ENCODE measurements around the gene NKAP.
A peak's percentile ranks its signal among the peaks of the same experiment; 100 is the strongest.
"Not testable (repeated sequence)": the region's sequence is repeated elsewhere in the genome, so short reads cannot be mapped to it uniquely, and the experiment has no call there.

The NKAP gene

DNA sequence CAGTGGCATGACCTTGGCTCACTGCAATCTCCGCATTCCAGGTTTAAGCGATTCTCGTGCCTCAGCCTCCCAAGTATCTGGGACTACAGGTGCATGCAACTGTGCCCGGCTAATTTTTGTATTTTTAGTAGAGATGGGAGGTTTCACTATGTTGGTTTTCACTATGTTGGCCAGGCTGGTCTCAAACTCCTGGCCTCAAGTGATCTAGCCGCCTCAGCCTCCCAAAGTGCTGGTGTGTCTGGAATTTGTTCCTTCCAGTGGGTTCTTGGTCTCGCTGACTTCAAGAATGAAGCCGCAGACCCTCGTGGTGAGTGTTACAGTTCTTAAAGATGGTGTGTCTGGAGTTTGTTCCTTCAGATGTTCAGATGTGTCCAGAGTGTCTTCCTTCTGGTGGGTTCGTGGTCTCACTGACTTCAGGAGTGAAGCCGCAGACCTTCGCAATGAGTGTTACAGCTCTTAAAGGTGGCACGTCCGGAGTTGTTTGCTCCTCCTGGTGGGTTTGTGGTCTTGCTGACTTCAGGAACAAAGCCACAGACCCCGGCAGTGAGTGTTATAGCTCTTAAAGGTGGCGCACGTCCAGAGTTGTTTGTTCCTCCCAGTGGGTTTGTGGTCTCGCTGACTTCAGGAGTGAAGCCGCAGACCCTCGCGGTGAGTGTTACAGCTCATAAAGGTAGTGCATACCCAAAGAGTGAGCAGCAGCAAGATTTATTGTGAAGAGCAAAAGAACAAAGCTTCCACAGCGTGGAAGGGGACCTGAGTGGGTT lies 12.4 kb upstream of the NKAP start:
- peaks cover 61% of the 10 kb centered on the region for H3K27me3 Mint-ChIP-seq

DNA sequence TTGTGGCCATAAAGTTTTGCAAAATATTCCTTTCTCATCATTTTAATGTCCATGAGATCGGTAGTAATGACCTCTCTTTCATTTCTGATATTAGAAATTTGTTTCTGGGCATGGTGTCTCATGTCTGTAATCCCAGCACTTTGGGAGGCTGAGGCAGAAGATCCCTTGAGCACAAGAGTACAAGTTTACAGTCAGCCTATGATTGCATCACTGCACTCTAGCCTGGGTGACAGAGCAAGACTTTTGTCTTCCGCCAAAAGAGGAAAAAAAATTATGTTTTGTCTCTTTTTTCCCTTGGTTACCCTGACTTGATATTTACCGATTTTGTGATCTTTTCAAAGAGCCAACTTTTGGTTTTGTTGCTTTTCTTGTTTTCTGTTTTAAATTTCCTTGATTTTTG lies 10.8 kb upstream of the NKAP start:
- Mint-ChIP-seq H3K36me3 (ENCODE audit: low read depth) (no peaks in the 10 kb centered on the region), H3K9me3 (no peaks in the 10 kb centered on the region), H3K27me3 (peaks cover 48% of the 10 kb centered on the region), H3K27ac (no peak overlapping the region), H3K4me3 (no peak overlapping the region), H3K4me1 (ENCODE audit: low read depth) (peaks cover 10% of the 10 kb centered on the region)
- no peak for DNase-seq

More for the DNA sequence above, 12.4 kb upstream of the NKAP start:
- H3K4me1 Mint-ChIP-seq (ENCODE audit: low read depth), result peaks cover 10% of the 10 kb centered on the region
- H3K4me3 Mint-ChIP-seq; H3K36me3 Mint-ChIP-seq (ENCODE audit: low read depth); H3K9me3 Mint-ChIP-seq: not testable (repeated sequence)
- H3K27ac Mint-ChIP-seq, result peak overlapping the region; percentile 46
- peak; percentile 42 for DNase-seq

DNA sequence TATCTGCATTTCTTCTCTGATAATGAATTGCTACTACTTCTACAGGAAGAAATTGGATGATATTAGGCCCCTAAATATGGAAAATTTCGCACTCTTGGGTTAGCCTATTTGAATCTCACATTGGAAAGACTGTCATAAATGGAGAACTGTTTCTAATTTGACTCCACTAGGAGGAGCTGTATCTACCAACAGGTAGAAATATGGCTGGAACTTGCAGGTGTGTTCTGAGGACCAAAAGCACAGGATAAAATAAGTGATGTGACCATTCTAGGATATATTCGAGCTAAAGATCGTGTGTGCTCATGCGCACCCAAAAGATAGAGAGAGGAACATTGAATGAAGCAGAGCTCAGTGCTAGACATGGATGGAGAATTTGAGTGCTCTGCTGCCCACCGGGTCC lies 4.8 kb upstream of the NKAP start:
- Mint-ChIP-seq H3K27me3 (peaks cover 20% of the 10 kb centered on the region), H3K4me1 (ENCODE audit: low read depth) (peaks cover 5% of the 10 kb centered on the region), H3K9me3 (no peaks in the 10 kb centered on the region), H3K27ac (no peak overlapping the region), H3K4me3 (no peak overlapping the region), H3K36me3 (ENCODE audit: low read depth) (no peaks in the 10 kb centered on the region)
- no peak for DNase-seq

DNA sequence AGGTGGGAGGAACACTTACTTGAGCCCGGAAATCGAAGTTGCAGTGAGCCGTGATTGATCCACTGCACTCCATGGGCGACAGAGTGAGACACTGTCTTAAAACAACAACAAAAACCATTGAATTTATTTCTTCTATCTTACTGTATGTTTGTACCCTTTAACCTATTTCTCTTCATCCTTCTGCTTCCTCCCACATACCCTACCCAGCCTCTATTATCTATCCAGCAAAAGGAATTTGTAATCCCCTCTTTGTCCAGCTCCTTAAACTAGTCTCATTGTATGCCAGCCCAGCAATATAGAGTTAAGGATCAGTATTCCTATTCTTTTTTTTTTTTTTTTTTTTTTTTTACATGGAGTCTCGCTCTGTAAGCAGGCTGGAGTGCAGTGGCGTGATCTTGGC lies 1.9 kb upstream of the NKAP start:
- DNase-seq, result no peak
- Mint-ChIP-seq H3K27me3 (peaks cover 7% of the 10 kb centered on the region), H3K9me3 (no peaks in the 10 kb centered on the region), H3K4me1 (ENCODE audit: low read depth) (peaks cover 19% of the 10 kb centered on the region), H3K4me3 (no peak overlapping the region), H3K27ac (no peak overlapping the region), H3K36me3 (ENCODE audit: low read depth) (peaks cover 13% of the 10 kb centered on the region)

DNA sequence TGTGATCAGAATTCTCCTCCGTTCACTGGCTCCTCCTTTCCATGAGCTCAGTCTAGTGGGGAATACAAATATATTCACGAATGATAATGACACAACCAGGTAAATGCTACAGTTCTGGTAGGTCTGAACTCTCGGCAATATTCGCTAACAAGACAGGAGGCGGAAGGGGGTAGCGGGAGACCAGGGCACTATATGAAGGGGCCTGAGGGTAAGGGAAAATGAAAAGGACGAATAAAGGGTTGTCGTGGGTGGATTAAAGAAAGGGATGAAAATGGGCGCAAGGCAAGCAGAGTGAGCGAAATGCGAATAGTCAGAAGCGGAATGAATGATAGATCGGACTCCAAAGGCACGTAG lies 743 bp downstream of the NKAP start:
- no peaks in the 10 kb centered on the region for H3K9me3 Mint-ChIP-seq
- H3K4me1 Mint-ChIP-seq (ENCODE audit: low read depth), result peaks cover 19% of the 10 kb centered on the region
- DNase-seq, result no peak
- H3K4me3 Mint-ChIP-seq, result peak overlapping the region; percentile 81
- H3K27ac Mint-ChIP-seq, result peak overlapping the region; percentile 86
- H3K36me3 Mint-ChIP-seq (ENCODE audit: low read depth), result peaks cover 15% of the 10 kb centered on the region
- H3K27me3 Mint-ChIP-seq, result peaks cover 2% of the 10 kb centered on the region

DNA sequence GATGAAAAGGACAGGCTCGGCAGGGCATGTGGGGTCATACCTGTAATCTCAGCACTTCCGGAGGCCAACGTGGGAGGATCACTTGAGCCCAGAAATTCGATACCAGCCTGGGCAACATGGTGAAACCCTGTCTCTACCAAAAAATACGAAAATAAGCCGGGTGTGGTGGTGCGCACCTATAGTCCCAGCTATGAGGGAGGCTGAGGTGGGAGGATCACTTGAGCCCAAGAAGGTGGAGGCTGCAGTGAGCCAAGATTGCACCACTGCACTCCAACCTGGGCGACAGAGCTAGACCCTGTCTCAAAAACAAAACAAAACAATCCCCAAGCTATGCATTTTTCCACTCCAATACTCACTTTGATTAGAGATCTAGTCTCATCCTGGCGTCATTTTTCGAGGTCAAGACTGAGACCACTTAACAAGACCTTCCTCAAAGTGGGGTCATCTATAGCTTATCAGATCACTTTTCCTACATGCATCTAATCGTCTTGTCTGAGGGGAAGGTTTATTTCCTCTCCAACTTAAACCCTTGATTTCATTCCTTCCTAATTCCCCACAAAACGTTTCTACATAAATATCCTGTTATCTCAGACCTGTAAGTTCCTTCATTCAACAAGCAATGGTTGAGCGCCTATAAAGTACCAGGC lies 1.3 kb downstream of the NKAP start:
- no peaks in the 10 kb centered on the region for H3K27me3 Mint-ChIP-seq
- H3K9me3 Mint-ChIP-seq, result no peaks in the 10 kb centered on the region
- H3K4me1 Mint-ChIP-seq (ENCODE audit: low read depth), result peaks cover 19% of the 10 kb centered on the region
- H3K27ac Mint-ChIP-seq, result peak overlapping the region; percentile 86
- H3K36me3 Mint-ChIP-seq (ENCODE audit: low read depth), result peaks cover 17% of the 10 kb centered on the region
- no peak for DNase-seq
- H3K4me3 Mint-ChIP-seq, result peak overlapping the region; percentile 81

DNA sequence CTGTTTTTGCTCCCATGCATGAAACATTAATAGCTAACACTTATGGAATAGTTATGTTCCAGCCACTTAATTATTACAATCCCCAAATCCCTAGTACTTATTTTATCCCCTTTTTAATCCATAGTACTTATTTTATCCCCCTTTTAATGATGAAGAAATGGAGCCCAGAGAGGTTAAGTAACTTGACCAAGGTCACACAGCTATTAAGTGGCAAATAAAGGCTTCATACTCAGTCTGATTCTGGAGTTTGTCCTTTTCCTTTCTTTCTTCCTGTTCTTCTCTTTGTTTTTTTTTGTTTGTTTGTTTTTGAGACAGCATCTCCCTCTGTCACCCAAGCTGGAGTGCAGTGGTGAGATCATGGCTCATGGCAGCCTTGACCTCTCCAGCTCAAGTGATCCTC lies 2.2 kb downstream of the NKAP start:
- H3K27ac Mint-ChIP-seq, result peak overlapping the region; percentile 50
- H3K27me3 Mint-ChIP-seq, result no peaks in the 10 kb centered on the region
- DNase-seq, result no peak
- no peaks in the 10 kb centered on the region for H3K9me3 Mint-ChIP-seq
- peak overlapping the region; percentile 81 for H3K4me3 Mint-ChIP-seq
- peaks cover 24% of the 10 kb centered on the region for H3K36me3 Mint-ChIP-seq (ENCODE audit: low read depth)
- H3K4me1 Mint-ChIP-seq (ENCODE audit: low read depth), result peaks cover 19% of the 10 kb centered on the region

DNA sequence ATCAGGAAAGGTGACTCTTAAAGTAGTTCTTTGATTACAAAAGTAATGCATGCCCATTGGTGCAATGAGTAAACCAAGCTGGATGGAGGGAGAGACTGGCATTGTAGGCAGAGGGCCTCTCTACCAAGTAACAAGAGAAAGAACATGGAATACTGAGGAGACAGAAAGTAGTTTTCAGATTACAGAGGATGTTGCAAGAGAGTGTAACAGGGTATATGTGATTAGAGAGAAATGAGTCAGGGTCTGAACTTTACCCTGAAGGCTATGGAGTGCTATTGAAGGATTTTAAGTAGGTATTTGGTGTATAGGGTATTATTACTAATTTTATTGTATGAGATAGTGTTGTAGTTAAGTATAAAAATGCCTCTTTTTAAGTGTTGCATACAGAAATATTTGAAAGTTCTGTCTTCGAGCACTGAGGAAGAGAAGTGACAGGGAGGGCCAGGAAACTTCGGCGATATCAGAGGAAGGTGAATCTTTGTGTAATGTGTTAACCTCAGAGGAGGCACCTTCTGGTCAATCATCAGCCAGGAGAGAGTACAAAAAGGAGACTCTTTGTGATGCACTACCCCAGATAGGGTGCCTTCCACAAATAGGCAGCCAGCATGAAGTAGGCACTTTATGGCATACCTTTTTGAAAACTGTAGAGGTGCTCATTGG lies 8.2 kb downstream of the NKAP start:
- H3K4me3 Mint-ChIP-seq, result no peak overlapping the region
- H3K9me3 Mint-ChIP-seq, result no peaks in the 10 kb centered on the region
- H3K36me3 Mint-ChIP-seq (ENCODE audit: low read depth), result peaks cover 50% of the 10 kb centered on the region
- DNase-seq, result no peak
- no peak overlapping the region for H3K27ac Mint-ChIP-seq
- no peaks in the 10 kb centered on the region for H3K4me1 Mint-ChIP-seq (ENCODE audit: low read depth)
- H3K27me3 Mint-ChIP-seq, result peaks cover 2% of the 10 kb centered on the region

DNA sequence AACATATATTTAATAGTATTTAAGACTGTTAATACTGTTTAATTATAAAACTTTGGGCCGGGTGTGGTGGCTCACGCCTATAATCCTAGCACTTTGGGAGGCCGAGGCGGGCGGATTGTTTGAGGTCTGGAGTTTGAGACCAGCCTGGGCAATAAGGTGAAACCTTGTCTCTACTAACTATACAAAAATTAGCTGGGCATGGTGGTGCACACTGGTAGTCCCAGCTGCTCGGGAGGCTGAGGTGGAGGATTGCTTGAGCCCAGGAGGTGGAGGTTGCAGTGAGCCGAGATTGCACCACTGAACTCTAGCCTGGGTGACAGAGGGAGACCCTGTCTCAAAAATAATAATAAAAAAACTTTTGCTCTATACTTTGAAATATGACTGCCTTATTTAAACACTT lies 21.2 kb downstream of the NKAP start:
- H3K27ac Mint-ChIP-seq; H3K4me3 Mint-ChIP-seq; DNase-seq; H3K9me3 Mint-ChIP-seq; H3K27me3 Mint-ChIP-seq; H3K4me1 Mint-ChIP-seq (ENCODE audit: low read depth): not testable (repeated sequence)
- peaks cover 20% of the 10 kb centered on the region for H3K36me3 Mint-ChIP-seq (ENCODE audit: low read depth)

DNA sequence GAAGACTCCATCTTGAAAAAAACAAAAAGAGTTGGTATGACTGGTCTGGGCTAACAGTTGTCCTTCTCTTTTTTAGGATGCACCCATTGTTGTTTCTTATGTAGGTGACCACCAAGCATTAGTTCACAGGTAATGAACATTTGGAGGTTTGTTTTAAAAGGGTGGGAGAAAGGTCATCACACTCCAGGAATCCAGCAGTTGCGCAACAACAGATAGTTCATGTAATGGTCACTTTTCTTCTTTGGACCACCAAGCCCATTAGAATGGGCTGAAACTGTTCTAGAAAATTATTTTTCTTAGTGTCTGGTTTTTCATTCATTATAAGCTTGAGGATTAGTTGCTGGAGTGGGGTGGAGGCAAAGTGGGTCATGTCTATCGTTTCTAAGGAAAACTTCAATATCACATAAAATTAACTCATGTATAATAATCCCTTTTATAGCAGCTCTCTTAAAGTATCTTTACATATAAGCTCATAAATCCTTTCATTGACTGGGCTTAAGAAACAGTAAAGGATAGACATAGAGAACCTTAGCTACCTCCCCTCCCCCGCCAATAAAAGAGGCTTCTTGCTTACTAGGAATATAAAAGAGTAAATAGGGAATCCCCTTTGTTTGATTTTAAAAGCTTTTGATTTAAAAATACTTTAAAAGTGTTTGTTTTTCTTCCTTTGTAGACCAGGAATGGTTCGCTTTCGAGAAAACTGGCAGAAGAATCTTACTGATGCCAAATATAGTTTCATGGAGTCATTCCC lies 23.5 kb downstream of the NKAP start:
- DNase-seq, result no peak
- H3K9me3 Mint-ChIP-seq, result no peaks in the 10 kb centered on the region
- no peaks in the 10 kb centered on the region for H3K27me3 Mint-ChIP-seq
- H3K36me3 Mint-ChIP-seq (ENCODE audit: low read depth), result peaks cover 12% of the 10 kb centered on the region
- no peak overlapping the region for H3K27ac Mint-ChIP-seq
- H3K4me1 Mint-ChIP-seq (ENCODE audit: low read depth), result no peaks in the 10 kb centered on the region
- H3K4me3 Mint-ChIP-seq, result no peak overlapping the region

DNA sequence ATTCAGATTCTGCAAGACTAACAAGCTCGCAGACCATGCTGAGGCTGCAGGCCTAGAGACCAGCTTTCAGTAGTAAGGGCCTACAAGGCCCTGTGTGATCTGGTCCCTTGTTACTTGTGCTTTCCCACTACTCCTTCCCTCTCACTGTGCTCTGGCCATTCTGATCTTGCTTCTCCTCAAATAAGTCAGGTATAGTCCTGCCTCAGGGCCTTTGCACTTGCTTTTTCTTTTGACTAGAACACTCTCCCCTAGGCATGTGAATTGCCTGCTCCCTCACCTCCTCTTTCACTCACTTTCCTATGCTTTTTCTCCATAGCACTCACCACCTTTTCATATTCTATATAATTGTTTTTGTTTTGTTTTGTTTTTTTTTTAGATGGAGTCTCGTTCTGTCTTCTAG lies 25.7 kb downstream of the NKAP start:
- no peaks in the 10 kb centered on the region for H3K4me1 Mint-ChIP-seq (ENCODE audit: low read depth)
- no peaks in the 10 kb centered on the region for H3K9me3 Mint-ChIP-seq
- DNase-seq, result no peak
- no peak overlapping the region for H3K27ac Mint-ChIP-seq
- no peak overlapping the region for H3K4me3 Mint-ChIP-seq
- H3K27me3 Mint-ChIP-seq, result no peaks in the 10 kb centered on the region
- H3K36me3 Mint-ChIP-seq (ENCODE audit: low read depth), result peaks cover 2% of the 10 kb centered on the region

DNA sequence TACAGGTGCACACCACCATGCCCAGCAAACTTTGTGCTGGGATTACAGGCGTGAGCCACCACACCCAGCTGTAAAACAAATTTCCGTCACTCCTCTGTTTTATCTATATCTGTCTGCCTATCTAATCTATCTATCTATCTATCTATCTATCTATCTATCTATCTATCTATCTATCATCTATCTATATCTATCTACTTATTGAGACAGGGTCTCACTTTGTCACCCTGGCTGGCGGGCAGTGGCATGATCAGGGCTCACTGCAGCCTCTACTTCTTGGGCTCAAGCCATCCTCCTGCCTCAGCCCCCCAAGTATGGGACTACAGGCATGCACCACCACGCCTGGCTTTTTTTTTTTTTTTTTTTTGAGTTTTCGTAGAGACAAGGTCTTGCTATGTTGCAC lies 27.2 kb downstream of the NKAP start:
- H3K36me3 Mint-ChIP-seq (ENCODE audit: low read depth), result no peaks in the 10 kb centered on the region
- H3K27me3 Mint-ChIP-seq, result no peaks in the 10 kb centered on the region
- no peak for DNase-seq
- H3K4me1 Mint-ChIP-seq (ENCODE audit: low read depth), result no peaks in the 10 kb centered on the region
- H3K9me3 Mint-ChIP-seq, result no peaks in the 10 kb centered on the region
- no peak overlapping the region for H3K27ac Mint-ChIP-seq
- no peak overlapping the region for H3K4me3 Mint-ChIP-seq

DNA sequence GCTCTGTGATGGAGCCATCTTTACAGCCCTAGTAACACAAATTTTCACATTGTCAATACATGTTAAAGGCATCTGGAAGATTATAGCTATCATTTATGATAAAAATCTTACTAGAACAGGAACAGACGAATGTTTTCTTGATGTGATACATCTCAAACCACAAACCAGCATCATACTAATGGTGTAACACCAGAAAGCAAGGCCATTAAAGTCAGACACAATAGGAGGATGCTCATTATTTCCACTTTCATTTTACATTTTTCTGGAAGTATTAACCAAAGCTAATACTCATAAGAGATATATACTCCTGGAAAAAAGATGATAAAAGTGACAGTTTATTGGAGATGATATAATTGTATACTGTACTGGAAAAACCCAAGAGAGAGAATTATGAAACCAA lies 42.6 kb downstream of the NKAP start:
- Mint-ChIP-seq H3K27me3 (no peaks in the 10 kb centered on the region), H3K36me3 (ENCODE audit: low read depth) (no peaks in the 10 kb centered on the region), H3K9me3 (no peaks in the 10 kb centered on the region), H3K27ac (no peak overlapping the region), H3K4me1 (ENCODE audit: low read depth) (peaks cover 3% of the 10 kb centered on the region), H3K4me3 (no peak overlapping the region)
- DNase-seq, result no peak

DNA sequence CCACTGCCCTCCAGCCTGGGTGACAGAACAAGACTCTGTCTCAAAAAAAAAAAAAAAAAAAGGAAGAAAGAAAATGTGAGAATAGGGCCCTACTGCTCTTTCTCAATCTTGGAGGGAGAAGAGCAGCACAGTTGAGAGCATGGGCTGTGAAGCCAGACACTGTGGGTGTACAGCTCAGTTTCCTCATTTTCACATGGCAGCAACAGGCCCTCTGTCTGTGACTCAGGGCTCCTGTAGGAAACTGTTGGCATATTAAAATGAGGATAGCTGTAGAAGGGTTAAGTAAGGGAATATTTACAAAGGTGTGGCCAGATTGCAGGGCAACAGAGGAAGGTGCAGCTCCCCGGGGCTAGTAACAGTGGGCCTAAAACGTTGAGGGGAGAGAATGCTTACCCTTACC lies 44.4 kb downstream of the NKAP start:
- Mint-ChIP-seq H3K27me3 (no peaks in the 10 kb centered on the region), H3K9me3 (no peaks in the 10 kb centered on the region)

More for the DNA sequence above, 44.4 kb downstream of the NKAP start:
- no peak overlapping the region for H3K4me3 Mint-ChIP-seq
- DNase-seq, result no peak
- H3K36me3 Mint-ChIP-seq (ENCODE audit: low read depth), result no peaks in the 10 kb centered on the region
- H3K27ac Mint-ChIP-seq, result no peak overlapping the region
- H3K4me1 Mint-ChIP-seq (ENCODE audit: low read depth), result peaks cover 3% of the 10 kb centered on the region
